Measurements from ENCODE around the gene MROH8. TPM values are rescaled to one million over a fixed set of nuclear protein-coding genes. Genes with fewer than 3 reads are reported as not detected.
"Not testable (repeated sequence)": the region's sequence is repeated elsewhere in the genome, so short reads cannot be mapped to it uniquely, and the experiment has no call there.

MROH8 gene
- total RNA-seq, 2 experiments from 2014 or later = 1.7 to 2.2 TPM

GRCh38 chr20:37137547-37137946 lies 41.8 kb downstream of the MROH8 start:
- Mint-ChIP-seq H3K27ac (no peak overlapping the region), H3K9me3 (no peaks in the 10 kb centered on the region), H3K36me3 (ENCODE audit: low read depth) (no peaks in the 10 kb centered on the region), H3K4me3 (no peak overlapping the region), H3K27me3 (no peaks in the 10 kb centered on the region), H3K4me1 (peaks cover 2% of the 10 kb centered on the region)
- ChIA-PET CTCF (no interaction called here), POLR2A (no interaction called here)
- no peak for DNase-seq

GRCh38 chr20:37133952-37134351 lies 45.4 kb downstream of the MROH8 start:
- H3K27me3 Mint-ChIP-seq = peaks cover 1% of the 10 kb centered on the region
- DNase-seq = no peak
- no peak overlapping the region for H3K27ac Mint-ChIP-seq
- ChIA-PET CTCF (no interaction called here), POLR2A (no interaction called here)
- H3K4me1 Mint-ChIP-seq = peaks cover 11% of the 10 kb centered on the region
- H3K36me3 Mint-ChIP-seq (ENCODE audit: low read depth) = no peaks in the 10 kb centered on the region
- H3K9me3 Mint-ChIP-seq = no peaks in the 10 kb centered on the region
- no peak overlapping the region for H3K4me3 Mint-ChIP-seq

GRCh38 chr20:37131486-37131885 lies 47.9 kb downstream of the MROH8 start:
- H3K27ac Mint-ChIP-seq = no peak overlapping the region
- H3K36me3 Mint-ChIP-seq (ENCODE audit: low read depth) = no peaks in the 10 kb centered on the region
- peaks cover 1% of the 10 kb centered on the region for H3K27me3 Mint-ChIP-seq
- no peak for DNase-seq
- peaks cover 11% of the 10 kb centered on the region for H3K4me1 Mint-ChIP-seq
- ChIA-PET CTCF (no interaction called here), POLR2A (no interaction called here)
- H3K4me3 Mint-ChIP-seq = no peak overlapping the region
- H3K9me3 Mint-ChIP-seq = no peaks in the 10 kb centered on the region

- Mint-ChIP-seq H3K27me3 (peaks cover 1% of the 10 kb centered on the region), H3K27ac (no peak overlapping the region), H3K4me1 (peaks cover 11% of the 10 kb centered on the region), H3K36me3 (ENCODE audit: low read depth) (no peaks in the 10 kb centered on the region), H3K9me3 (no peaks in the 10 kb centered on the region), H3K4me3 (no peak overlapping the region)
- DNase-seq = no peak
- CTCF ChIA-PET = no interaction called here
- POLR2A ChIA-PET = no interaction called here
These were observed 50.5 kb downstream of the MROH8 start for GRCh38 chr20:37128803-37129202.

GRCh38 chr20:37126290-37126689 lies 53.1 kb downstream of the MROH8 start:
- CTCF ChIA-PET; DNase-seq; H3K4me3 Mint-ChIP-seq; H3K27ac Mint-ChIP-seq; H3K9me3 Mint-ChIP-seq; H3K36me3 Mint-ChIP-seq (ENCODE audit: low read depth); H3K4me1 Mint-ChIP-seq; POLR2A ChIA-PET; H3K27me3 Mint-ChIP-seq: not testable (repeated sequence)

- Mint-ChIP-seq H3K27me3 (peaks cover 2% of the 10 kb centered on the region), H3K9me3 (no peaks in the 10 kb centered on the region), H3K4me1 (no peaks in the 10 kb centered on the region), H3K27ac (no peak overlapping the region), H3K36me3 (ENCODE audit: low read depth) (no peaks in the 10 kb centered on the region), H3K4me3 (no peak overlapping the region)
- no peak for DNase-seq
- CTCF ChIA-PET = no interaction called here
- POLR2A ChIA-PET = no interaction called here
These were observed 55.9 kb downstream of the MROH8 start for GRCh38 chr20:37123441-37123840.

- peaks cover 5% of the 10 kb centered on the region for H3K27me3 Mint-ChIP-seq
- no peak overlapping the region for H3K27ac Mint-ChIP-seq
- no peaks in the 10 kb centered on the region for H3K9me3 Mint-ChIP-seq
- ChIA-PET CTCF (interaction anchor here (1.0 kb wide), 1 partner anchor 71 kb away, joined by 4 read pairs; no protein-coding TSS in a partner anchor), POLR2A (interaction anchor here (1.5 kb wide), 1 partner anchor 26 kb away, joined by 5 read pairs; no protein-coding TSS in a partner anchor)
- H3K4me3 Mint-ChIP-seq = no peak overlapping the region
- H3K4me1 Mint-ChIP-seq = no peaks in the 10 kb centered on the region
- H3K36me3 Mint-ChIP-seq (ENCODE audit: low read depth) = no peaks in the 10 kb centered on the region
- DNase-seq = no peak
These were observed 58.9 kb downstream of the MROH8 start for GRCh38 chr20:37120497-37120896.

- POLR2A ChIA-PET = no interaction called here
- Mint-ChIP-seq H3K36me3 (ENCODE audit: low read depth) (no peaks in the 10 kb centered on the region), H3K4me3 (no peak overlapping the region), H3K27me3 (peaks cover 9% of the 10 kb centered on the region), H3K4me1 (no peaks in the 10 kb centered on the region), H3K27ac (no peak overlapping the region), H3K9me3 (no peaks in the 10 kb centered on the region)
- CTCF ChIA-PET = interaction anchor here (1.0 kb wide), 1 partner anchor 72 kb away, joined by 4 read pairs; no protein-coding TSS in a partner anchor
- no peak for DNase-seq
These were observed 59.9 kb downstream of the MROH8 start for GRCh38 chr20:37119356-37120036.

- Mint-ChIP-seq H3K9me3 (no peaks in the 10 kb centered on the region), H3K4me3 (no peak overlapping the region), H3K27me3 (peaks cover 8% of the 10 kb centered on the region), H3K36me3 (ENCODE audit: low read depth) (no peaks in the 10 kb centered on the region), H3K27ac (no peak overlapping the region), H3K4me1 (no peaks in the 10 kb centered on the region)
- ChIA-PET POLR2A (no interaction called here), CTCF (no interaction called here)
- no peak for DNase-seq
These were observed 65.3 kb downstream of the MROH8 start for GRCh38 chr20:37114012-37114411.

- H3K27me3 Mint-ChIP-seq = peaks cover 8% of the 10 kb centered on the region
- no peak overlapping the region for H3K4me3 Mint-ChIP-seq
- H3K9me3 Mint-ChIP-seq = no peaks in the 10 kb centered on the region
- no peaks in the 10 kb centered on the region for H3K4me1 Mint-ChIP-seq
- H3K36me3 Mint-ChIP-seq (ENCODE audit: low read depth) = no peaks in the 10 kb centered on the region
- CTCF ChIA-PET = no interaction called here
- no peak overlapping the region for H3K27ac Mint-ChIP-seq
- POLR2A ChIA-PET = interaction anchor here (1.1 kb wide), 1 partner anchor 16 kb away, joined by 5 read pairs; the partner anchor contains the start of gene RBL1
- no peak for DNase-seq
These were observed 67.4 kb downstream of the MROH8 start for GRCh38 chr20:37111926-37112455.

GRCh38 chr20:37108676-37109075 lies 70.7 kb downstream of the MROH8 start:
- Mint-ChIP-seq H3K36me3 (ENCODE audit: low read depth) (no peaks in the 10 kb centered on the region), H3K27ac (no peak overlapping the region), H3K27me3 (no peaks in the 10 kb centered on the region), H3K4me3 (no peak overlapping the region), H3K4me1 (no peaks in the 10 kb centered on the region), H3K9me3 (no peaks in the 10 kb centered on the region)
- DNase-seq = no peak
- CTCF ChIA-PET = no interaction called here
- POLR2A ChIA-PET = interaction anchor here (2.3 kb wide), 1 partner anchor 13 kb away, joined by 6 read pairs; the partner anchor contains the start of gene RBL1

GRCh38 chr20:37102571-37102970 lies 76.8 kb downstream of the MROH8 start:
- ChIA-PET POLR2A (no interaction called here), CTCF (no interaction called here)
- H3K36me3 Mint-ChIP-seq (ENCODE audit: low read depth) = no peaks in the 10 kb centered on the region
- H3K27ac Mint-ChIP-seq = no peak overlapping the region
- peaks cover 2% of the 10 kb centered on the region for H3K27me3 Mint-ChIP-seq
- no peak for DNase-seq
- no peak overlapping the region for H3K4me3 Mint-ChIP-seq
- no peaks in the 10 kb centered on the region for H3K9me3 Mint-ChIP-seq
- H3K4me1 Mint-ChIP-seq = no peaks in the 10 kb centered on the region

GRCh38 chr20:37096415-37097041 lies 82.8 kb downstream of the MROH8 start:
- Mint-ChIP-seq H3K27ac (peak overlapping the region; percentile 99), H3K27me3 (peaks cover 2% of the 10 kb centered on the region), H3K9me3 (no peaks in the 10 kb centered on the region), H3K4me1 (peaks cover 44% of the 10 kb centered on the region), H3K36me3 (ENCODE audit: low read depth) (peaks cover 32% of the 10 kb centered on the region), H3K4me3 (peak overlapping the region; percentile 95)
- DNase-seq = peak; percentile 17
- ChIA-PET POLR2A (interaction anchor here (0.6 to 5.7 kb wide), 28 partner anchors 11 to 1354 kb away, joined by 3 to 106 read pairs (median 6); partner anchors contain the start of genes MANBAL, MROH8, RBM39 and RPN2), CTCF (interaction anchor here (1.0 to 3.2 kb wide), 6 partner anchors 10 to 491 kb away, joined by 3 to 20 read pairs (median 6); partner anchors contain the start of genes MROH8, RAB5IF and RPN2)

Data from activated CD4-positive, alpha-beta memory T cell treated with anti-CD3 and anti-CD28 coated beads, Interleukin-2, amount 10 ng/mL, durations not matched to agents 7 days and 5 days (primary cell).